HCT116 (cell line): ENCODE measurements around the gene HOXC6. TPM values are rescaled to one million over a fixed set of nuclear protein-coding genes. Genes with fewer than 3 reads are reported as not detected.

Source experiments
- ATAC-seq: fragments of 200-7000 bp; cut with Tn5 transposase; 2 replicates; pipeline ENCODE4 v1.9.1; 2020; ENCODE audit warnings: mild to moderate bottlenecking, moderate library complexity
- BruUV-seq: library from RNA; stranded (reverse); fragments of 400-500 nt; replicated peaks from 2 replicates; lab custom pipeline; 2021; lab: Mats Ljungman, UMichigan
- CTCF ChIA-PET: fragments of 300-600 bp; sonication (Branson Sonifier 250); formaldehyde crosslinking; loops from one replicate; lab custom pipeline; 2021; ENCODE audit warnings: antibody characterized with exemption; lab: Charles Lee
- POLR2A ChIA-PET: fragments of 300-600, 350-600 bp; sonication (Branson Sonifier 250); formaldehyde crosslinking; loops from one replicate; lab custom pipeline; 2021; ENCODE audit warnings: antibody characterized with exemption; lab: Charles Lee
- RAD21 ChIA-PET, 2 experiments: fragments of 300-600 bp; sonication (Branson Sonifier 250); formaldehyde crosslinking; loops; one replicate each; lab custom pipeline; 2023; ENCODE audit warnings: low total read pairs in 2 of 2; ENCODE audit not compliant: uncharacterized antibody in 2 of 2, unreplicated experiment in 2 of 2, low non-redundant PET in 1 of 2; lab: Charles Lee
- DNase-seq: peaks from one replicate; pipeline ENCODE4 v3.0.0-alpha.2; 2010; ENCODE audit warnings: low read depth, low spot score
- H2AFZ ChIP-seq: fragments of 200-600 bp; shearing (Covaris generic), sonication (generic); 2 replicates; pipeline ENCODE4 v1.6.1; 2017; ENCODE audit warnings: low read depth, mixed run types, mixed read lengths, antibody characterized with exemption, low read length; ENCODE audit not compliant: poor library complexity, severe bottlenecking
- H3K27ac ChIP-seq: 2 replicates; pipeline ENCODE4 v1.5.1; 2012; ENCODE audit warnings: low read depth, low read length
- H3K27me3 ChIP-seq: fragments of 200-600 bp; sonication (generic); 2 replicates; pipeline ENCODE4 v1.6.1; 2016; ENCODE audit warnings: mixed run types, low read length, mixed read lengths; ENCODE audit not compliant: insufficient read depth
- H3K36me3 ChIP-seq, 2 experiments: fragments of 200-500 bp in 1 of 2; fragments of 200-600 bp in 1 of 2; sonication (Bioruptor generic) in 1 of 2; sonication (generic) in 1 of 2; 2 replicates each; pipeline versions ENCODE4 v1.5.1 to v1.6.1; 2014 to 2016; ENCODE audit warnings: low read length in 2 of 2, inconsistent platforms in 1 of 2, mixed read lengths in 1 of 2, mixed run types in 1 of 2; ENCODE audit not compliant: insufficient read depth in 2 of 2, control insufficient read depth in 1 of 2
- H3K4me1 ChIP-seq, 2 experiments: fragments of 200-600 bp in 1 of 2; sonication (generic) in 1 of 2; 2 replicates each; pipeline versions ENCODE4 v1.5.1 to v1.6.1; 2012 to 2017; ENCODE audit warnings: low read length in 2 of 2, inconsistent platforms in 1 of 2, mild to moderate bottlenecking in 1 of 2, mixed read lengths in 1 of 2, mixed run types in 1 of 2, moderate library complexity in 1 of 2; ENCODE audit not compliant: insufficient read depth in 2 of 2, control insufficient read depth in 1 of 2
- H3K4me2 ChIP-seq: fragments of 200-600 bp; sonication (generic); 2 replicates; pipeline ENCODE4 v1.6.1; 2017; ENCODE audit warnings: mixed run types, low read length, mixed read lengths
- H3K4me3 ChIP-seq, 2 experiments: fragments of 200-600 bp in 1 of 2; sonication (generic) in 1 of 2; replicated peaks in 1 of 2; 2 replicates each; pipeline ENCODE4 v1.5.1; 2011 to 2016; ENCODE audit warnings: low read length in 2 of 2, control low read depth in 1 of 2, low read depth in 1 of 2, mild to moderate bottlenecking in 1 of 2, mixed read lengths in 1 of 2, mixed run types in 1 of 2
- H3K79me2 ChIP-seq: fragments of 200-600 bp; sonication (generic); 2 replicates; pipeline ENCODE4 v1.6.1; 2017; ENCODE audit warnings: mild to moderate bottlenecking, mixed run types, low read length, moderate library complexity, mixed read lengths; ENCODE audit not compliant: insufficient read depth
- H3K9ac ChIP-seq: fragments of 200-600 bp; sonication (generic); 2 replicates; pipeline ENCODE4 v1.6.1; 2016; ENCODE audit warnings: low read length, mixed read lengths
- H3K9me2 ChIP-seq: fragments of 200-600 bp; sonication (generic), shearing (Covaris generic); 2 replicates; pipeline ENCODE4 v1.6.1; 2017; ENCODE audit warnings: mixed run types, mild to moderate bottlenecking, moderate library complexity; ENCODE audit not compliant: insufficient read depth
- H3K9me3 ChIP-seq, 2 experiments: fragments of 200-500 bp in 1 of 2; fragments of 200-600 bp in 1 of 2; sonication (Bioruptor generic) in 1 of 2; sonication (generic) in 1 of 2; 2 replicates each; pipeline ENCODE4 v1.6.1; 2014 to 2017; ENCODE audit warnings: low read length in 2 of 2, mixed read lengths in 2 of 2, inconsistent platforms in 1 of 2, low read depth in 1 of 2, mild to moderate bottlenecking in 1 of 2, mixed run types in 1 of 2, moderate library complexity in 1 of 2; ENCODE audit not compliant: control insufficient read depth in 1 of 2, insufficient read depth in 1 of 2
- H4K20me1 ChIP-seq: fragments of 200-600 bp; sonication (generic), shearing (Covaris generic); 2 replicates; pipeline ENCODE4 v1.6.1; 2017; ENCODE audit warnings: mixed run types, mild to moderate bottlenecking, moderate library complexity; ENCODE audit not compliant: insufficient read depth
- CBX3 ChIP-seq: IDR thresholded peaks from 2 replicates; pipeline ENCODE4 v1.6.1; 2012; ENCODE audit warnings: low read depth
- CTCF ChIP-seq, 3 experiments: fragments of 200-600 bp in 1 of 3; sonication (generic) in 1 of 3; IDR thresholded peaks in 2 of 3; conservative IDR thresholded peaks in 1 of 3; 2 replicates each; pipeline ENCODE4 v1.5.1; 2012 to 2017; ENCODE audit warnings: low read depth in 2 of 3, low read length in 2 of 3, antibody characterized with exemption in 1 of 3, borderline replicate concordance in 1 of 3, control low read depth in 1 of 3, mild to moderate bottlenecking in 1 of 3, mixed read lengths in 1 of 3, mixed run types in 1 of 3, moderate library complexity in 1 of 3; ENCODE audit not compliant: insufficient read depth in 1 of 3
- EGR1 ChIP-seq: IDR thresholded peaks from 2 replicates; pipeline ENCODE4 v1.6.1; 2012; ENCODE audit warnings: low read depth
- ELF1 ChIP-seq: IDR thresholded peaks from 2 replicates; pipeline ENCODE4 v1.6.1; 2012; ENCODE audit warnings: low read depth, borderline replicate concordance
- EZH2 ChIP-seq: fragments of 200-600 bp; sonication (generic); IDR thresholded peaks from 2 replicates; pipeline ENCODE4 v1.6.1; 2017; ENCODE audit warnings: antibody characterized with exemption, mixed run types
- EZH2phosphoT487 ChIP-seq: fragments of 200-600 bp; IDR thresholded peaks from 2 replicates; pipeline ENCODE4 v1.6.1; 2018; ENCODE audit warnings: antibody characterized with exemption, borderline replicate concordance
- FOSL1 ChIP-seq: IDR thresholded peaks from 2 replicates; pipeline ENCODE4 v1.6.1; 2012; ENCODE audit warnings: low read depth
- MAX ChIP-seq: IDR thresholded peaks from 2 replicates; pipeline ENCODE4 v1.6.1; 2012
- POLR2A ChIP-seq: IDR thresholded peaks from 2 replicates; pipeline ENCODE4 v1.7.0; 2011; ENCODE audit warnings: borderline replicate concordance; ENCODE audit not compliant: insufficient read depth, insufficient read length; ENCODE audit errors: extremely low read depth
- POLR2AphosphoS5 ChIP-seq: IDR thresholded peaks from 2 replicates; pipeline ENCODE4 v1.6.1; 2011; ENCODE audit warnings: mild to moderate bottlenecking, low read depth, low read length, moderate library complexity
- RAD21 ChIP-seq: IDR thresholded peaks from 2 replicates; pipeline ENCODE4 v1.6.1; 2012; ENCODE audit warnings: low read depth, mild to moderate bottlenecking
- REST ChIP-seq: IDR thresholded peaks from 2 replicates; pipeline ENCODE4 v1.6.1; 2012; ENCODE audit warnings: low read depth
- SP1 ChIP-seq: IDR thresholded peaks from 2 replicates; pipeline ENCODE4 v1.6.1; 2012; ENCODE audit warnings: low read depth
- SRF ChIP-seq: IDR thresholded peaks from 2 replicates; pipeline ENCODE4 v1.6.1; 2012; ENCODE audit warnings: low read depth
- YY1 ChIP-seq: IDR thresholded peaks from 2 replicates; pipeline ENCODE4 v1.6.1; 2011; ENCODE audit warnings: low read length, low read depth, moderate library complexity, mild to moderate bottlenecking; ENCODE audit not compliant: insufficient replicate concordance; ENCODE audit errors: extremely low read depth
- ZBTB33 ChIP-seq: IDR thresholded peaks from 2 replicates; pipeline ENCODE4 v1.6.1; 2011; ENCODE audit warnings: mild to moderate bottlenecking, low read length, moderate library complexity; ENCODE audit not compliant: insufficient replicate concordance; ENCODE audit errors: extremely low read depth
- ZFX ChIP-seq: fragments of 450-650 bp; IDR thresholded peaks from 2 replicates; pipeline ENCODE4 v1.6.1; 2017
- ZNF274 ChIP-seq: fragments of 200-500 bp; sonication (Bioruptor generic); IDR thresholded peaks from 2 replicates; pipeline ENCODE4 v1.6.1; 2014; ENCODE audit warnings: mild to moderate bottlenecking, low read depth, low read length, inconsistent platforms
- intact Hi-C: fragments of 100-400 bp; cut with micrococcal nuclease; formaldehyde crosslinking; loops from 2 replicates; pipeline ENCODE4 v1.10.0; 2022
- total RNA-seq: library from RNA; stranded (reverse); gene quantifications from one replicate; pipeline ENCODE4 v1.2.1, GENCODE V29; 2021; ENCODE audit not compliant: unreplicated experiment

HOXC6 gene
- total RNA-seq, 1 experiment from 2014 or later, result 3.1 TPM

- Histone ChIP-seq H4K20me1 (no peaks in the 10 kb centered on the region), H3K4me1 (peaks cover 4 to 18% of the 10 kb centered on the region in 2 experiments), H3K27me3 (no peaks in the 10 kb centered on the region), H3K79me2 (no peaks in the 10 kb centered on the region), H3K9ac (no peak overlapping the region), H3K9me3 (no peaks in the 10 kb centered on the region), H3K4me2 (no peak overlapping the region)
- POLR2A ChIA-PET, result no interaction called here
- ATAC-seq, result no peak
- no peak for DNase-seq
- TF ChIP-seq POLR2AphosphoS5 (no peak), MAX (no peak), SP1 (no peak), EZH2phosphoT487 (no peak), YY1 (no peak), RAD21 (no peak), ELF1 (no peak), CBX3 (no peak), EGR1 (no peak), FOSL1 (no peak), REST (no peak), SRF (no peak), EZH2 (no peak), ZFX (no peak), POLR2A (no peak), ZBTB33 (no peak), ZNF274 (no peak), CTCF (IDR thresholded peaks at IDR 0.05 in 2 of 3, conservative IDR thresholded peaks at IDR 0.05 in 1 of 3; ENCODE audit: borderline replicate concordance in 1 of 3, insufficient read depth in 1 of 3, low read depth in 2 of 3, low read length in 2 of 3) (no peak)
- TF ChIP-seq, all 23 proteins: peak for 0
- BruUV-seq, result no TSS peak
- Histone ChIP-seq H2AFZ (no peak overlapping the region), H3K4me3 (no peak overlapping the region), H3K27ac (no peak overlapping the region), H3K36me3 (no peaks in the 10 kb centered on the region), H3K9me2 (no peaks in the 10 kb centered on the region)
- RAD21 ChIA-PET, result no interaction called here
- CTCF ChIA-PET, result no interaction called here
- intact Hi-C loops, result no loop called here
Measured at GRCh38 chr12:54038871-54039414, 10.7 kb downstream of the HOXC6 start.
